Tibial nerve (tissue), 4 donors: ENCODE data around the gene UTY.

Source experiments
- EP300 ChIP-seq, 2 donors: sonication (generic); formaldehyde crosslinking; IDR thresholded peaks; one replicate each; pipeline ENCODE4 v1.6.1; 2017; ENCODE audit warnings: antibody characterized with exemption in 2 of 2, mild to moderate bottlenecking in 1 of 2
- POLR2A ChIP-seq, 2 donors: fragments of 450-650 bp; IDR thresholded peaks; one replicate each; pipeline ENCODE4 v1.6.1; 2017; ENCODE audit warnings: antibody characterized with exemption in 2 of 2, mild to moderate bottlenecking in 2 of 2, moderate library complexity in 2 of 2
- TF ChIP-seq, protein P1 (sequence below), 5 experiments: fragments of 200-600 bp in 3 of 5; fragments of 450-650 bp in 2 of 5; sonication (generic) in 3 of 5; IDR thresholded peaks; one replicate each; pipeline ENCODE4 v1.5.1; 2016 to 2019; ENCODE audit warnings: antibody characterized with exemption in 5 of 5, mild to moderate bottlenecking in 3 of 5, moderate library complexity in 2 of 5

GRCh38 chrY:13478126-13478785, 1.6 kb downstream of the UTY start:
- no peak for TF ChIP-seq POLR2A (IDR thresholded peaks at IDR 0.05)
- no peak for TF ChIP-seq EP300 (IDR thresholded peaks at IDR 0.05)
- TF ChIP-seq, protein P1, sequence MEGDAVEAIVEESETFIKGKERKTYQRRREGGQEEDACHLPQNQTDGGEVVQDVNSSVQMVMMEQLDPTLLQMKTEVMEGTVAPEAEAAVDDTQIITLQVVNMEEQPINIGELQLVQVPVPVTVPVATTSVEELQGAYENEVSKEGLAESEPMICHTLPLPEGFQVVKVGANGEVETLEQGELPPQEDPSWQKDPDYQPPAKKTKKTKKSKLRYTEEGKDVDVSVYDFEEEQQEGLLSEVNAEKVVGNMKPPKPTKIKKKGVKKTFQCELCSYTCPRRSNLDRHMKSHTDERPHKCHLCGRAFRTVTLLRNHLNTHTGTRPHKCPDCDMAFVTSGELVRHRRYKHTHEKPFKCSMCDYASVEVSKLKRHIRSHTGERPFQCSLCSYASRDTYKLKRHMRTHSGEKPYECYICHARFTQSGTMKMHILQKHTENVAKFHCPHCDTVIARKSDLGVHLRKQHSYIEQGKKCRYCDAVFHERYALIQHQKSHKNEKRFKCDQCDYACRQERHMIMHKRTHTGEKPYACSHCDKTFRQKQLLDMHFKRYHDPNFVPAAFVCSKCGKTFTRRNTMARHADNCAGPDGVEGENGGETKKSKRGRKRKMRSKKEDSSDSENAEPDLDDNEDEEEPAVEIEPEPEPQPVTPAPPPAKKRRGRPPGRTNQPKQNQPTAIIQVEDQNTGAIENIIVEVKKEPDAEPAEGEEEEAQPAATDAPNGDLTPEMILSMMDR (IDR thresholded peaks at IDR 0.05): no peak
